Stimulated activated CD4-positive, alpha-beta T cell treated with anti-CD3 and anti-CD28 coated beads, TNF-alpha, amount 100 ng/mL, for 24 hours (primary cell): ENCODE measurements around the gene SURF1.
"Not testable (repeated sequence)": the region's sequence is repeated elsewhere in the genome, so short reads cannot be mapped to it uniquely, and the experiment has no call there.

Source experiments
- DNase-seq, 3 experiments: peaks; one replicate each; pipeline ENCODE4 v3.0.0-alpha.2; 2020; ENCODE audit warnings: low read depth in 3 of 3

Gene SURF1

GRCh38 chr9:133321411-133321935 lies 34.8 kb downstream of the SURF1 start:
- DNase-seq = no peak

- no peak for DNase-seq
These were observed 35.8 kb downstream of the SURF1 start for GRCh38 chr9:133320421-133320881.

GRCh38 chr9:133317551-133317950 lies 38.7 kb downstream of the SURF1 start:
- DNase-seq = not testable (repeated sequence)

GRCh38 chr9:133315997-133316396 lies 40.3 kb downstream of the SURF1 start:
- no peak for DNase-seq

GRCh38 chr9:133309608-133310007 lies 46.7 kb downstream of the SURF1 start:
- DNase-seq = no peak

GRCh38 chr9:133307301-133307700 lies 49.0 kb downstream of the SURF1 start:
- no peak for DNase-seq

- no peak for DNase-seq
These were observed 49.8 kb downstream of the SURF1 start for GRCh38 chr9:133306242-133307204.

GRCh38 chr9:133305731-133306130 lies 50.6 kb downstream of the SURF1 start:
- no peak for DNase-seq

- no peak for DNase-seq
These were observed 51.6 kb downstream of the SURF1 start for GRCh38 chr9:133304477-133305377.

GRCh38 chr9:133304158-133304470 lies 52.2 kb downstream of the SURF1 start:
- DNase-seq = no peak

GRCh38 chr9:133303266-133304157 lies 52.8 kb downstream of the SURF1 start:
- no peak for DNase-seq
